K562 (cell line): Measurements from ENCODE around the gene SLC4A9. TPM values are rescaled to one million over a fixed set of nuclear protein-coding genes. Genes with fewer than 3 reads are reported as not detected.
A peak's percentile ranks its signal among the peaks of the same experiment; 100 is the strongest.

Experiments used
- ATAC-seq: fragments of 200-7000 bp; cut with Tn5 transposase; 3 replicates; pipeline ENCODE4 v1.9.1; 2020; ENCODE audit warnings: moderate library complexity
- BruUV-seq: library from RNA; stranded (reverse); fragments of 400-500 nt; replicated peaks from 2 replicates; lab custom pipeline; 2021; lab: Mats Ljungman, UMichigan
- CTCF ChIA-PET: fragments of 300-600 bp; formaldehyde crosslinking; extraction: SDS; loops from one replicate; lab custom pipeline; 2021; ENCODE audit warnings: low intra/inter-chr PET ratio; lab: Yijun Ruan, JAX
- POLR2A ChIA-PET: fragments of 300-600, 350-650 bp; sonication (Branson Sonifier 250); formaldehyde crosslinking; extraction: SDS; loops from one replicate; lab custom pipeline; 2021; ENCODE audit warnings: antibody characterized with exemption, inconsistent platforms; lab: Yijun Ruan, JAX
- DNase-seq, 4 experiments: peaks; one replicate each; pipeline versions ENCODE4 v3.0.0 to v3.0.0-alpha.2; 2011 to 2018; ENCODE audit warnings: low spot score in 3 of 4, mixed read lengths in 3 of 4; ENCODE audit errors: extremely low read depth in 1 of 4
- FAIRE-seq: peaks from 2 replicates; lab custom pipeline; 2011; peaks lifted over from hg19 to GRCh38; lab: Jason Lieb, UNC
- H2AFZ ChIP-seq: 2 replicates; pipeline ENCODE4 v1.6.0; 2011; ENCODE audit warnings: low read depth, low read length, control low read depth, inconsistent platforms
- H3K27ac ChIP-seq: fragments of 200-600 bp; 3 replicates; pipeline ENCODE4 v1.8.0; 2011; ENCODE audit warnings: low read depth, mild to moderate bottlenecking, control low read depth, inconsistent platforms, low read length, moderate library complexity, mixed read lengths; ENCODE audit errors: extremely low read depth
- H3K27me3 ChIP-seq, 2 experiments: fragments of 300-600 bp in 1 of 2; 2 replicates in 1 of 2; 3 replicates in 1 of 2; pipeline versions ENCODE4 v1.6.0 to v1.8.0; 2011; ENCODE audit warnings: inconsistent platforms in 2 of 2, low read length in 2 of 2, mild to moderate bottlenecking in 1 of 2, mixed read lengths in 1 of 2, moderate library complexity in 1 of 2; ENCODE audit not compliant: control insufficient read depth in 2 of 2, insufficient read depth in 2 of 2
- H3K36me3 ChIP-seq: fragments of 300-600 bp; 3 replicates; pipeline ENCODE4 v1.8.0; 2011; ENCODE audit warnings: mild to moderate bottlenecking, low read length, inconsistent platforms; ENCODE audit not compliant: control insufficient read depth, insufficient read depth
- H3K4me1 ChIP-seq, 2 experiments: fragments of 200-600 bp in 1 of 2; replicated peaks in 1 of 2; 2 replicates in 1 of 2; 3 replicates in 1 of 2; pipeline versions ENCODE4 v1.5.1 to v1.8.0; 2011; ENCODE audit warnings: inconsistent platforms in 2 of 2, low read length in 2 of 2, mild to moderate bottlenecking in 1 of 2, mixed read lengths in 1 of 2, moderate library complexity in 1 of 2; ENCODE audit not compliant: control insufficient read depth in 2 of 2, insufficient read depth in 2 of 2
- H3K4me2 ChIP-seq: 2 replicates; pipeline ENCODE4 v1.6.1; 2011; ENCODE audit warnings: low read length, control low read depth, inconsistent platforms, mixed read lengths; ENCODE audit not compliant: insufficient read depth
- H3K4me3 ChIP-seq: fragments of 200-600 bp; sonication (generic), shearing (Covaris generic); 2 replicates; pipeline ENCODE4 v1.5.1; 2016; ENCODE audit warnings: control low read depth, inconsistent platforms
- H3K79me2 ChIP-seq: fragments of 200-600 bp; 3 replicates; pipeline ENCODE4 v1.8.0; 2011; ENCODE audit warnings: low read length, inconsistent platforms; ENCODE audit not compliant: control insufficient read depth, insufficient read depth
- H3K9ac ChIP-seq, 2 experiments: 2 replicates each; pipeline versions ENCODE4 v1.6.0 to v1.6.1; 2011; ENCODE audit warnings: low read depth in 2 of 2, low read length in 2 of 2, control low read depth in 1 of 2, inconsistent platforms in 1 of 2, mild to moderate bottlenecking in 1 of 2, mixed read lengths in 1 of 2; ENCODE audit not compliant: insufficient read depth in 1 of 2
- H3K9me1 ChIP-seq: one replicate; pipeline ENCODE4 v1.6.0; 2011; ENCODE audit warnings: inconsistent platforms, mild to moderate bottlenecking, low read length, moderate library complexity; ENCODE audit not compliant: control insufficient read depth, insufficient read depth
- H3K9me3 ChIP-seq: replicated peaks from 2 replicates; pipeline ENCODE4 v1.5.1; 2011; ENCODE audit warnings: low read depth, low read length, inconsistent platforms; ENCODE audit not compliant: control insufficient read depth, insufficient read depth
- H4K20me1 ChIP-seq: replicated peaks from 2 replicates; pipeline ENCODE4 v1.6.1; 2011; ENCODE audit warnings: low read length, inconsistent platforms, mixed read lengths; ENCODE audit not compliant: control insufficient read depth, insufficient read depth
- ARID1B ChIP-seq: fragments of 450-650 bp; IDR thresholded peaks from 2 replicates; pipeline ENCODE4 v1.6.1; 2016; ENCODE audit warnings: antibody characterized with exemption, mild to moderate bottlenecking, inconsistent platforms
- BDP1 ChIP-seq: IDR thresholded peaks from 3 replicates; pipeline ENCODE4 v1.6.1; 2011; ENCODE audit not compliant: insufficient read length, insufficient read depth
- DPF2 ChIP-seq: fragments of 450-650 bp; IDR thresholded peaks from 2 replicates; pipeline ENCODE4 v1.6.1; 2016
- JUN ChIP-seq, 2 experiments: sonication (generic) in 1 of 2; formaldehyde crosslinking in 1 of 2; IDR thresholded peaks; 2 replicates each; pipeline versions ENCODE4 v1.6.1 to v1.8.0; 2012 to 2022; ENCODE audit warnings: borderline replicate concordance in 2 of 2, mild to moderate bottlenecking in 2 of 2, improper control_type of control experiment in 1 of 2, low read depth in 1 of 2, low read length in 1 of 2, missing genetic modification reagents in 1 of 2
- JUND ChIP-seq, 2 experiments: IDR thresholded peaks; 2 replicates in 1 of 2; 3 replicates in 1 of 2; pipeline ENCODE4 v1.6.1; 2011; ENCODE audit warnings: borderline replicate concordance in 2 of 2, low read depth in 2 of 2, low read length in 2 of 2, improper control_type of control experiment in 1 of 2, missing biosample characterization in 1 of 2, missing genetic modification characterization in 1 of 2, missing genetic modification reagents in 1 of 2
- MEIS2 ChIP-seq: fragments of 450-650 bp; IDR thresholded peaks from 2 replicates; pipeline ENCODE4 v1.6.1; 2014; ENCODE audit warnings: mild to moderate bottlenecking; ENCODE audit not compliant: partially characterized antibody
- RFX1 ChIP-seq: fragments of 450-650 bp; IDR thresholded peaks from 2 replicates; pipeline ENCODE4 v1.6.1; 2016; ENCODE audit warnings: mild to moderate bottlenecking, moderate library complexity
- ZNF121 ChIP-seq: sonication (generic); formaldehyde crosslinking; conservative IDR thresholded peaks from 2 replicates; pipeline ENCODE4 v1.8.0; 2022; ENCODE audit warnings: missing genetic modification reagents
- ZNF431 ChIP-seq: sonication (generic); formaldehyde crosslinking; IDR thresholded peaks from 2 replicates; pipeline ENCODE4 v1.8.0; 2022; ENCODE audit warnings: mild to moderate bottlenecking, missing genetic modification reagents
- WGBS: fragments of 100-300 bp; shearing (Covaris generic); methylation state at CpG from one replicate; pipeline ENCODE4 v1.1.6; 2016; ENCODE audit warnings: low coverage, mixed read lengths; ENCODE audit not compliant: insufficient coverage; ENCODE audit errors: missing lambda C conversion rate; 5-methylcytosine and 5-hydroxymethylcytosine counted together
- in situ Hi-C: fragments of 300-500 bp; cut with MboI; formaldehyde crosslinking; loops from 4 replicates; pipeline ENCODE4 v1.15.0; 2018; ENCODE audit warnings: inconsistent platforms, mixed read lengths
- intact Hi-C: fragments of 100-400 bp; cut with micrococcal nuclease; formaldehyde crosslinking; loops from 2 replicates; pipeline ENCODE4 v1.14.2; 2022
- polyA plus RNA-seq, 8 experiments: library from polyadenylated mRNA; depleted of rRNA in 4 of 8; stranded (reverse) in 5 of 8; unstranded in 3 of 8; fragments of >200 nt; fragmentation: Nextera tagmentation in 2 of 8; fragmentation: Illumina TruSeq in 1 of 8; extraction: Ambion mirVana in 2 of 8; extraction: Trizol in 1 of 8; gene quantifications; 2 replicates each; pipeline versions ENCODE4 v1.2.1 to v1.2.3, GENCODE V29; 2011 to 2014; ENCODE audit warnings: inconsistent platforms in 1 of 8, missing spikeins in 1 of 8
- total RNA-seq, 7 experiments: library from RNA; depleted of rRNA in 6 of 7; stranded (reverse); fragments of >200 nt in 6 of 7; fragmentation: Illumina TruSeq in 2 of 7; extraction: Trizol in 2 of 7; gene quantifications; 2 replicates each; pipeline versions ENCODE4 v1.2.1 to v1.2.3, GENCODE V29; 2011 to 2021; ENCODE audit warnings: low replicate concordance in 1 of 7
- TF ChIP-seq, protein P1 (sequence below), 2 experiments: IDR thresholded peaks in 1 of 2; conservative IDR thresholded peaks in 1 of 2; 2 replicates each; pipeline ENCODE4 v1.6.1; 2016; ENCODE audit warnings: low read depth in 2 of 2, mild to moderate bottlenecking in 1 of 2, missing compliant biosample characterization in 1 of 2, missing genetic modification characterization in 1 of 2, moderate library complexity in 1 of 2
- TF ChIP-seq, protein P2 (sequence below): fragments of 450-650 bp; IDR thresholded peaks from 2 replicates; pipeline ENCODE4 v1.6.1; 2016

The SLC4A9 gene
- total and polyA plus RNA-seq, 9 of the 15 experiments (the other 6 are each of a cell fraction or from before 2014, with no cell fraction given): 0.05 to 0.13 TPM; not detected in 7

DNA sequence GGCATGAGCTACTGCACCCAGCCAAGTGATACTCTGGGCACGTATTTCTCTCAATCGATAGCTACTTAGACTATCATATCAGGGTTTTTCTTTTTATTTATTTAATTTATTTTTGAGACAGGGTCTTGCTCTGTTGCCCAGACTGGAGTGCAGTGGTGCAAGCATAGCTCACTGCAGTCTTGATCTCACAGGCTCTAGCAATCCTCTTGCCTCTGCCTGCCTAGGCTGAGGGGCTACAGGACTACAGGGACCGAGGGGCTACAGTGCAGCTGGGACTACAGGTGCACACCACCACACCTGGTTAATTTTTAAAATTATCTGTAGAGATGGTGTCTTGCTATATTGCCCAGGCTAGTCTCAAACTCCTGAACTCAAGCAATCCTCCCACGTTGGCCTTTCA lies 21.4 kb downstream of the SLC4A9 start:
- Histone ChIP-seq H3K79me2 (no peaks in the 10 kb centered on the region), H3K4me1 (peaks cover 0 to 2% of the 10 kb centered on the region in 2 experiments; a peak in 1 of 5 replicates), H3K9me3 (no peaks in the 10 kb centered on the region), H3K9ac (no peak overlapping the region), H3K4me3 (no peak overlapping the region), H2AFZ (no peak overlapping the region), H3K27me3 (no peaks in the 10 kb centered on the region), H3K36me3 (no peaks in the 10 kb centered on the region), H3K27ac (no peak overlapping the region), H3K9me1 (no peaks in the 10 kb centered on the region), H3K4me2 (no peak overlapping the region), H4K20me1 (no peaks in the 10 kb centered on the region)
- DNase-seq (no peak), ATAC-seq (no peak), FAIRE-seq (no peak)
- 37% methylated on average over 4 of the region's 4 CpGs for WGBS
- no TSS peak for BruUV-seq
- POLR2A ChIA-PET: interaction anchor here (0.7 to 1.6 kb wide), 2 partner anchors 12 to 170 kb away, joined by 3 to 4 read pairs; no protein-coding TSS in a partner anchor
- in situ Hi-C loops: no loop called here
- CTCF ChIA-PET: no interaction called here
- intact Hi-C loops: no loop called here
- TF ChIP-seq BDP1 (no peak), ZNF121 (CRISPR knock-in tag) (peak; percentile 17)

DNA sequence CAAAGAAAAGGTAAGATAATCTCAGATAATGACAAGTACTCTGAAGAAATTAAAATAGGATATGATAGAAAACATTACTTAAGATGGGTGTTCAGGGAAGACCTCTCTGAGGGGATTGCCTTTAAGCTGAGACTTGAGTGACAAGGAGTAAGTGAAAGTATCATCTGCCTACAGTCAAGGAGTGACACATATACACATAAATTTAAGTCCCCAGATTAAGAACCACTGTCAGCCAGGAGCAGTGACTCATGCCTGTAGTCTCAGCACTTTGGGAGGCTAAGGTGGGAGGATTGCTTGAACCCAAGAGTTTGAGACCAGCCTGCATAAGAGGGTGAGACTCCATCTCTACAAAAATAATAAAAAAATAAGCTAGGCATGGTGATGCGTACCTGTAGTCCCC lies 22.0 kb downstream of the SLC4A9 start:
- DNase-seq (peak in 1 of 4 experiments; percentile 33), FAIRE-seq (no peak), ATAC-seq (peak; percentile 80)
- no peak overlapping the region for H3K4me2 ChIP-seq
- H4K20me1 ChIP-seq: no peaks in the 10 kb centered on the region
- WGBS: 54% methylated on average over 1 of the region's 1 CpG
- no peak overlapping the region for H3K27ac ChIP-seq
- no peaks in the 10 kb centered on the region for H3K9me1 ChIP-seq
- H3K4me3 ChIP-seq: no peak overlapping the region
- no peaks in the 10 kb centered on the region for H3K79me2 ChIP-seq
- no peaks in the 10 kb centered on the region for H3K27me3 ChIP-seq
- H3K9me3 ChIP-seq: no peaks in the 10 kb centered on the region
- no peak overlapping the region for H3K9ac ChIP-seq
- BruUV-seq: no TSS peak
- H3K4me1 ChIP-seq: peaks cover 0 to 2% of the 10 kb centered on the region in 2 experiments; a peak in 1 of 5 replicates
- POLR2A ChIA-PET: interaction anchor here (0.7 kb wide), 2 partner anchors 169 to 239 kb away, joined by 3 read pairs; no protein-coding TSS in a partner anchor
- in situ Hi-C loops: no loop called here
- H3K36me3 ChIP-seq: no peaks in the 10 kb centered on the region
- H2AFZ ChIP-seq: no peak overlapping the region
- intact Hi-C loops: no loop called here
- CTCF ChIA-PET: no interaction called here
- TF ChIP-seq, protein P1, sequence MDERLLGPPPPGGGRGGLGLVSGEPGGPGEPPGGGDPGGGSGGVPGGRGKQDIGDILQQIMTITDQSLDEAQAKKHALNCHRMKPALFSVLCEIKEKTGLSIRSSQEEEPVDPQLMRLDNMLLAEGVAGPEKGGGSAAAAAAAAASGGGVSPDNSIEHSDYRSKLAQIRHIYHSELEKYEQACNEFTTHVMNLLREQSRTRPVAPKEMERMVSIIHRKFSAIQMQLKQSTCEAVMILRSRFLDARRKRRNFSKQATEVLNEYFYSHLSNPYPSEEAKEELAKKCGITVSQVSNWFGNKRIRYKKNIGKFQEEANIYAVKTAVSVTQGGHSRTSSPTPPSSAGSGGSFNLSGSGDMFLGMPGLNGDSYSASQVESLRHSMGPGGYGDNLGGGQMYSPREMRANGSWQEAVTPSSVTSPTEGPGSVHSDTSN (CRISPR knock-in tag; IDR thresholded peaks at IDR 0.05; ENCODE audit: low read depth): no peak
- TF ChIP-seq, protein P1 (tag; conservative IDR thresholded peaks at IDR 0.05; ENCODE audit: low read depth): peak; percentile 89
- TF ChIP-seq JUN (IDR thresholded peaks at IDR 0.05; ENCODE audit: borderline replicate concordance, low read depth, low read length) (peak; percentile 52; the same call in 1 of the 2 replicates), JUN (CRISPR knock-in tag; IDR thresholded peaks at IDR 0.05; ENCODE audit: borderline replicate concordance) (no peak), RFX1 (no peak), DPF2 (peak; percentile 61; the same call in 1 of the 2 replicates), MEIS2 (peak; percentile 94), ZNF431 (CRISPR knock-in tag) (no peak), JUND (IDR thresholded peaks at IDR 0.05; ENCODE audit: borderline replicate concordance, low read depth, low read length) (peak; percentile 73), JUND (tag; IDR thresholded peaks at IDR 0.05; ENCODE audit: borderline replicate concordance, low read depth, low read length) (peak; percentile 76; the same call in 2 of the 3 replicates), ARID1B (peak; percentile 39)
- TF ChIP-seq, protein P2, sequence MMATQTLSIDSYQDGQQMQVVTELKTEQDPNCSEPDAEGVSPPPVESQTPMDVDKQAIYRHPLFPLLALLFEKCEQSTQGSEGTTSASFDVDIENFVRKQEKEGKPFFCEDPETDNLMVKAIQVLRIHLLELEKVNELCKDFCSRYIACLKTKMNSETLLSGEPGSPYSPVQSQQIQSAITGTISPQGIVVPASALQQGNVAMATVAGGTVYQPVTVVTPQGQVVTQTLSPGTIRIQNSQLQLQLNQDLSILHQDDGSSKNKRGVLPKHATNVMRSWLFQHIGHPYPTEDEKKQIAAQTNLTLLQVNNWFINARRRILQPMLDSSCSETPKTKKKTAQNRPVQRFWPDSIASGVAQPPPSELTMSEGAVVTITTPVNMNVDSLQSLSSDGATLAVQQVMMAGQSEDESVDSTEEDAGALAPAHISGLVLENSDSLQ: peak; percentile 92
